IMR-90 (cell line): Measurements from ENCODE around the gene MACC1. TPM values are rescaled to one million over a fixed set of nuclear protein-coding genes. Genes with fewer than 3 reads are reported as not detected.

ENCODE experiments used
- ATAC-seq: fragments of 200-7000 bp; cut with Tn5 transposase; 2 replicates; pipeline ENCODE4 v1.9.1; 2020; ENCODE audit warnings: low read depth, mild to moderate bottlenecking, moderate library complexity
- BruUV-seq: library from RNA; stranded (reverse); fragments of 400-500 nt; replicated peaks from 2 replicates; lab custom pipeline; 2021; lab: Mats Ljungman, UMichigan
- CTCF ChIA-PET: fragments of 300-600 bp; formaldehyde crosslinking; extraction: SDS; loops from one replicate; lab custom pipeline; 2021; ENCODE audit warnings: antibody characterized with exemption; lab: Yijun Ruan, JAX
- POLR2A ChIA-PET: fragments of 300-600 bp; sonication (Branson Sonifier 250); formaldehyde crosslinking; loops from one replicate; lab custom pipeline; 2022; ENCODE audit warnings: antibody characterized with exemption; ENCODE audit not compliant: unreplicated experiment; lab: Charles Lee
- DNase-seq: peaks from one replicate; pipeline ENCODE4 v3.0.0; 2013
- H2AFZ ChIP-seq: replicated peaks from 2 replicates; pipeline ENCODE3; 2013; ENCODE audit warnings: low read length, mild to moderate bottlenecking; ENCODE audit not compliant: poor library complexity
- H2AK5ac ChIP-seq: 2 replicates; pipeline ENCODE4 v1.6.1; 2013; ENCODE audit warnings: low read depth, low read length, inconsistent platforms
- H2AK9ac ChIP-seq: replicated peaks from 2 replicates; pipeline ENCODE3; 2013; ENCODE audit warnings: mild to moderate bottlenecking, low read depth, low read length, moderate library complexity; ENCODE audit not compliant: poor library complexity
- H2BK120ac ChIP-seq: 2 replicates; pipeline ENCODE4 v1.6.1; 2013; ENCODE audit warnings: low read depth, low read length, inconsistent platforms
- H2BK15ac ChIP-seq: 3 replicates; pipeline ENCODE4 v1.6.1; 2013; ENCODE audit warnings: low read depth, low read length, inconsistent platforms
- H2BK20ac ChIP-seq: 2 replicates; pipeline ENCODE4 v1.6.1; 2013; ENCODE audit warnings: low read depth, mild to moderate bottlenecking, inconsistent platforms, low read length, moderate library complexity
- H2BK5ac ChIP-seq: 2 replicates; pipeline ENCODE4 v1.6.1; 2013; ENCODE audit warnings: mild to moderate bottlenecking, low read depth, low read length, inconsistent platforms; ENCODE audit not compliant: poor library complexity, severe bottlenecking
- H3K14ac ChIP-seq: replicated peaks from 2 replicates; pipeline ENCODE4 v1.6.1; 2013; ENCODE audit warnings: low read depth, low read length, inconsistent platforms
- H3K18ac ChIP-seq: 2 replicates; pipeline ENCODE4 v1.6.1; 2013; ENCODE audit warnings: low read depth, low read length, control low read depth
- H3K23ac ChIP-seq: 2 replicates; pipeline ENCODE4 v1.6.1; 2013; ENCODE audit warnings: low read depth, low read length, inconsistent platforms
- H3K27ac ChIP-seq: 2 replicates; pipeline ENCODE4 v1.5.1; 2013; ENCODE audit warnings: mild to moderate bottlenecking, control low read depth, low read length; ENCODE audit not compliant: insufficient read depth
- H3K27me3 ChIP-seq: 2 replicates; pipeline ENCODE4 v1.6.1; 2013; ENCODE audit warnings: low read length; ENCODE audit not compliant: control insufficient read depth, insufficient read depth
- H3K36me3 ChIP-seq: 2 replicates; pipeline ENCODE4 v1.6.1; 2013; ENCODE audit warnings: low read length, mixed read lengths; ENCODE audit not compliant: control insufficient read depth, insufficient read depth
- H3K4ac ChIP-seq: 2 replicates; pipeline ENCODE4 v1.6.1; 2013; ENCODE audit warnings: low read depth, low read length, inconsistent platforms
- H3K4me1 ChIP-seq: 2 replicates; pipeline ENCODE4 v1.6.1; 2013; ENCODE audit warnings: low read length, mixed read lengths; ENCODE audit not compliant: control insufficient read depth, insufficient read depth
- H3K4me2 ChIP-seq: 2 replicates; pipeline ENCODE4 v1.6.1; 2013; ENCODE audit warnings: low read depth, mild to moderate bottlenecking, control low read depth, low read length, moderate library complexity
- H3K4me3 ChIP-seq: 2 replicates; pipeline ENCODE4 v1.5.1; 2013; ENCODE audit warnings: low read depth, mild to moderate bottlenecking, control low read depth, low read length, moderate library complexity; ENCODE audit not compliant: insufficient read depth
- H3K56ac ChIP-seq: 2 replicates; pipeline ENCODE4 v1.6.1; 2013; ENCODE audit warnings: low read length, inconsistent platforms; ENCODE audit not compliant: insufficient read depth; ENCODE audit errors: extremely low read depth
- H3K79me1 ChIP-seq, 2 experiments: 2 replicates each; pipeline ENCODE4 v1.6.1; 2013; ENCODE audit warnings: low read length in 2 of 2, inconsistent platforms in 1 of 2, low read depth in 1 of 2
- H3K9ac ChIP-seq: 2 replicates; pipeline ENCODE4 v1.6.1; 2013; ENCODE audit warnings: low read depth, low read length, control low read depth
- H3K9me1 ChIP-seq: 2 replicates; pipeline ENCODE4 v1.6.1; 2013; ENCODE audit warnings: low read length, inconsistent platforms; ENCODE audit not compliant: insufficient read depth
- H3K9me3 ChIP-seq: 2 replicates; pipeline ENCODE4 v1.6.1; 2013; ENCODE audit warnings: low read length; ENCODE audit not compliant: control insufficient read depth, insufficient read depth
- H4K20me1 ChIP-seq: 2 replicates; pipeline ENCODE4 v1.6.1; 2013; ENCODE audit warnings: low read length, inconsistent platforms; ENCODE audit not compliant: insufficient read depth
- H4K5ac ChIP-seq: 2 replicates; pipeline ENCODE4 v1.6.1; 2013; ENCODE audit warnings: mild to moderate bottlenecking, low read depth, low read length, control low read depth
- H4K8ac ChIP-seq, 2 experiments: 2 replicates each; pipeline ENCODE4 v1.6.1; 2013; ENCODE audit warnings: low read depth in 2 of 2, low read length in 2 of 2, control low read depth in 1 of 2, inconsistent platforms in 1 of 2
- H4K91ac ChIP-seq: 2 replicates; pipeline ENCODE4 v1.6.1; 2013; ENCODE audit warnings: low read depth, low read length, inconsistent platforms; ENCODE audit not compliant: insufficient read depth
- BHLHE40 ChIP-seq: fragments of 150-350 bp; IDR thresholded peaks from 2 replicates; pipeline ENCODE4 v1.6.1; 2016; ENCODE audit warnings: mild to moderate bottlenecking, low read depth, low read length
- CEBPB ChIP-seq: IDR thresholded peaks from 2 replicates; pipeline ENCODE4 v1.6.1; 2012; ENCODE audit warnings: low read depth, low read length, improper control_type of control experiment
- CHD1 ChIP-seq: IDR thresholded peaks from 2 replicates; pipeline ENCODE4 v1.6.1; 2012; ENCODE audit warnings: low read depth, low read length, improper control_type of control experiment
- FOS ChIP-seq: fragments of 150-350 bp; IDR thresholded peaks from 2 replicates; pipeline ENCODE4 v1.6.1; 2016; ENCODE audit warnings: low read depth, low read length
- MAZ ChIP-seq: IDR thresholded peaks from 2 replicates; pipeline ENCODE4 v1.6.1; 2012; ENCODE audit warnings: low read depth, mild to moderate bottlenecking, low read length, improper control_type of control experiment, moderate library complexity, borderline replicate concordance
- POLR2A ChIP-seq: IDR thresholded peaks from 2 replicates; pipeline ENCODE4 v1.6.1; 2012; ENCODE audit warnings: mild to moderate bottlenecking, low read depth, low read length
- RAD21 ChIP-seq: IDR thresholded peaks from 2 replicates; pipeline ENCODE4 v1.6.1; 2012; ENCODE audit warnings: low read length, improper control_type of control experiment
- RCOR1 ChIP-seq: IDR thresholded peaks from 2 replicates; pipeline ENCODE4 v1.6.1; 2012; ENCODE audit warnings: mild to moderate bottlenecking, low read length, improper control_type of control experiment; ENCODE audit not compliant: insufficient replicate concordance
- SMC3 ChIP-seq: fragments of 150-350 bp; IDR thresholded peaks from 2 replicates; pipeline ENCODE4 v1.6.1; 2016; ENCODE audit warnings: low read depth, mild to moderate bottlenecking, antibody characterized with exemption, low read length, moderate library complexity
- WGBS, 2 experiments: methylation state at CpG; one replicate each; pipeline versions ENCODE4 v1.1.5 to v1.1.7; 2013; ENCODE audit warnings: missing lambda C conversion rate in 2 of 2; ENCODE audit not compliant: insufficient read length in 1 of 2; ENCODE audit errors: extremely low coverage in 2 of 2; 5-methylcytosine and 5-hydroxymethylcytosine counted together
- dilution Hi-C: fragments of 300-500 bp; cut with HindIII; formaldehyde crosslinking; loops from one replicate; pipeline ENCODE4 v1.14.3; 2018; ENCODE audit warnings: low sequenced_read_pairs; ENCODE audit not compliant: unreplicated experiment
- in situ Hi-C: fragments of 300-500 bp; cut with MboI; formaldehyde crosslinking; loops from 3 replicates; pipeline ENCODE4 v1.14.3; 2019; ENCODE audit warnings: low sequenced_read_pairs, inconsistent platforms, mixed read lengths
- intact Hi-C: fragments of 100-400 bp; cut with micrococcal nuclease; formaldehyde crosslinking; loops from 2 replicates; pipeline ENCODE4 v1.10.0; 2022
- polyA plus RNA-seq, 3 experiments: library from polyadenylated mRNA; depleted of rRNA; stranded (reverse); fragments of >200 nt; gene quantifications; 2 replicates each; pipeline ENCODE4 v1.2.3, GENCODE V29; 2012; ENCODE audit warnings: low replicate concordance in 1 of 3
- total RNA-seq: library from RNA; depleted of rRNA; stranded (reverse); fragments of >200 nt; gene quantifications from 2 replicates; pipeline ENCODE4 v1.2.3, GENCODE V29; 2012
- TF ChIP-seq, protein P1 (sequence below): conservative IDR thresholded peaks from 2 replicates; pipeline ENCODE4 v1.5.1; 2012; ENCODE audit warnings: mild to moderate bottlenecking, low read depth, low read length, improper control_type of control experiment

Gene MACC1
- total and polyA plus RNA-seq, 2 of the 4 experiments (the other 2 are of a cell fraction), result under 0.01 TPM; not detected in 1

GRCh38 chr7:20206104-20206896 is 10.9 kb downstream of the MACC1 start (continued):
- TF ChIP-seq CEBPB, result no peak

DNA sequence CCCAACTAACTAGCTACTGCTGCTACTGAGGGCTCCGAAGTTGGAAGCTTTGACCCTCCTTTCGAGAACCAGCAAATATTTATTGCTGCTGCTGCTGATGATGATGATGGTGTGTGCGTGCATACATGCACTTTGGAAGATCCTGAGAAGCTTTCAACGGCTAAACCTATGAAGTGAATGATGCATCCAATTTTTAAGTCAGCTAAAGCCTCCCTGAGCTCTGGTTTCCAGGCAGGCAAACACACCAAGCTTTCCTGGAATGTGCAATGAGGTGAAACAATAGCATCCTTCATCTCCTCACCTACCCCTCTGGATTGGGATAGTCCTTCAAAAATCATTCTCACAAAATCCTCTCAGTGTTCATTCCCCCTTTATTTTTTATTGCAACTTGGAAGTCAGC is 13.9 kb downstream of the MACC1 start:
- WGBS, 2 experiments, result no CpG with 5 or more reads among the region's 4 CpGs
- Histone ChIP-seq H3K9me3 (no peaks in the 10 kb centered on the region), H3K4me1 (peaks cover 6% of the 10 kb centered on the region; the same call in 1 of the 2 replicates), H3K27ac (no peak overlapping the region), H3K79me1 (no peaks in the 10 kb centered on the region), H3K9me1 (no peaks in the 10 kb centered on the region; the same call in 1 of the 2 replicates), H3K36me3 (no peaks in the 10 kb centered on the region), H2BK120ac (no peak overlapping the region), H3K27me3 (no peaks in the 10 kb centered on the region), H3K23ac (no peak overlapping the region), H2BK15ac (no peak overlapping the region), H4K91ac (no peak overlapping the region), H3K56ac (no peak overlapping the region), H3K18ac (no peak overlapping the region), H4K5ac (no peak overlapping the region), H4K8ac (no peak overlapping the region), H3K4me3 (no peak overlapping the region), H3K14ac (no peak overlapping the region), H2AK9ac (no peak overlapping the region), H3K4me2 (no peak overlapping the region), H2AFZ (no peak overlapping the region), H3K9ac (no peak overlapping the region), H2AK5ac (no peak overlapping the region), H2BK20ac (no peak overlapping the region), H2BK5ac (no peak overlapping the region), H3K4ac (no peak overlapping the region; the same call in 1 of the 2 replicates), H4K20me1 (no peaks in the 10 kb centered on the region)
- intact Hi-C loops, result no loop called here
- ChIA-PET CTCF (interaction anchor here (0.7 to 1.7 kb wide), 2 partner anchors 10 to 41 kb away, joined by 3 read pairs; no protein-coding TSS in a partner anchor), POLR2A (no interaction called here)
- BruUV-seq, result no TSS peak
- dilution Hi-C loops, result no loop called here
- in situ Hi-C loops, result no loop called here
- ATAC-seq (no peak), DNase-seq (no peak)
- TF ChIP-seq POLR2A (no peak), CHD1 (no peak), BHLHE40 (no peak), RCOR1 (no peak), MAZ (no peak), SMC3 (no peak), RAD21 (no peak), FOS (no peak)
- TF ChIP-seq, protein P1, sequence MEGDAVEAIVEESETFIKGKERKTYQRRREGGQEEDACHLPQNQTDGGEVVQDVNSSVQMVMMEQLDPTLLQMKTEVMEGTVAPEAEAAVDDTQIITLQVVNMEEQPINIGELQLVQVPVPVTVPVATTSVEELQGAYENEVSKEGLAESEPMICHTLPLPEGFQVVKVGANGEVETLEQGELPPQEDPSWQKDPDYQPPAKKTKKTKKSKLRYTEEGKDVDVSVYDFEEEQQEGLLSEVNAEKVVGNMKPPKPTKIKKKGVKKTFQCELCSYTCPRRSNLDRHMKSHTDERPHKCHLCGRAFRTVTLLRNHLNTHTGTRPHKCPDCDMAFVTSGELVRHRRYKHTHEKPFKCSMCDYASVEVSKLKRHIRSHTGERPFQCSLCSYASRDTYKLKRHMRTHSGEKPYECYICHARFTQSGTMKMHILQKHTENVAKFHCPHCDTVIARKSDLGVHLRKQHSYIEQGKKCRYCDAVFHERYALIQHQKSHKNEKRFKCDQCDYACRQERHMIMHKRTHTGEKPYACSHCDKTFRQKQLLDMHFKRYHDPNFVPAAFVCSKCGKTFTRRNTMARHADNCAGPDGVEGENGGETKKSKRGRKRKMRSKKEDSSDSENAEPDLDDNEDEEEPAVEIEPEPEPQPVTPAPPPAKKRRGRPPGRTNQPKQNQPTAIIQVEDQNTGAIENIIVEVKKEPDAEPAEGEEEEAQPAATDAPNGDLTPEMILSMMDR, result no peak
